H1 (cell line): ENCODE results near the gene IRF5.

Experiments used
- POLR2A ChIP-seq, 2 experiments: IDR thresholded peaks; 1 replicate in 1 of 2; 2 replicates in 1 of 2; pipeline ENCODE4 v1.6.1; 2011; ENCODE audit warnings: low read depth in 2 of 2, low read length in 2 of 2, mild to moderate bottlenecking in 2 of 2; ENCODE audit errors: control extremely low read depth in 1 of 2
- TF ChIP-seq, protein P1 (sequence below), 3 experiments: IDR thresholded peaks; 1 replicate in 2 of 3; 2 replicates in 1 of 3; pipeline versions ENCODE4 v1.5.1 to v1.6.1; 2011; ENCODE audit warnings: low read length in 3 of 3, mild to moderate bottlenecking in 3 of 3, inconsistent platforms in 2 of 3, low read depth in 1 of 3, moderate library complexity in 1 of 3; ENCODE audit not compliant: insufficient read depth in 1 of 3; ENCODE audit errors: control extremely low read depth in 1 of 3

DNA sequence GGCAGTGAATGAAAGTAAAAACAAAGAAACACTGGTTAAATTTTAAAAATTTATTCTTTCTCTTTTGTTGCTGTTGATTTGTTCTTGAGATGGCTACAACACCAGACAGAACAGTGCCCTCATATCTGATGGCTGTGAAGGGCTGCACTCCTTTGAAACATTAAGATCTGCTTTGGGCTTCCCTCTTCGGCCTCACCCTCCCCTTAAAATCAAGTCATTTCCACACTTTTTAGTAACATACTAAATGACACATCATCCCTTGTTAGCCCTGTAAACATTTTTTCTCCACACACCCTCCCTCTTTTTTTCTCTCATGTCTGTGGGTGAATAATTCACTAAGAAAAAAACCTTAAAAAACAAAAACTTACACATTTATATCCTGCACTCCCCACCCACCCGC is 16.4 kb downstream of the IRF5 start:
- TF ChIP-seq, protein P1, sequence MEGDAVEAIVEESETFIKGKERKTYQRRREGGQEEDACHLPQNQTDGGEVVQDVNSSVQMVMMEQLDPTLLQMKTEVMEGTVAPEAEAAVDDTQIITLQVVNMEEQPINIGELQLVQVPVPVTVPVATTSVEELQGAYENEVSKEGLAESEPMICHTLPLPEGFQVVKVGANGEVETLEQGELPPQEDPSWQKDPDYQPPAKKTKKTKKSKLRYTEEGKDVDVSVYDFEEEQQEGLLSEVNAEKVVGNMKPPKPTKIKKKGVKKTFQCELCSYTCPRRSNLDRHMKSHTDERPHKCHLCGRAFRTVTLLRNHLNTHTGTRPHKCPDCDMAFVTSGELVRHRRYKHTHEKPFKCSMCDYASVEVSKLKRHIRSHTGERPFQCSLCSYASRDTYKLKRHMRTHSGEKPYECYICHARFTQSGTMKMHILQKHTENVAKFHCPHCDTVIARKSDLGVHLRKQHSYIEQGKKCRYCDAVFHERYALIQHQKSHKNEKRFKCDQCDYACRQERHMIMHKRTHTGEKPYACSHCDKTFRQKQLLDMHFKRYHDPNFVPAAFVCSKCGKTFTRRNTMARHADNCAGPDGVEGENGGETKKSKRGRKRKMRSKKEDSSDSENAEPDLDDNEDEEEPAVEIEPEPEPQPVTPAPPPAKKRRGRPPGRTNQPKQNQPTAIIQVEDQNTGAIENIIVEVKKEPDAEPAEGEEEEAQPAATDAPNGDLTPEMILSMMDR (IDR thresholded peaks at IDR 0.05; ENCODE audit: control extremely low read depth in 1 of 3, insufficient read depth in 1 of 3, low read depth in 1 of 3, low read length in 3 of 3), result no peak
- no peak for TF ChIP-seq POLR2A (IDR thresholded peaks at IDR 0.05; ENCODE audit: control extremely low read depth in 1 of 2, low read depth in 2 of 2, low read length in 2 of 2)
